Myocyte (in vitro differentiated cells): ENCODE measurements around the gene ARV1. TPM values are rescaled to one million over a fixed set of nuclear protein-coding genes. Genes with fewer than 3 reads are reported as not detected.
A peak's percentile ranks its signal among the peaks of the same experiment; 100 is the strongest.
"Not testable (repeated sequence)": the region's sequence is repeated elsewhere in the genome, so short reads cannot be mapped to it uniquely, and the experiment has no call there.

Source experiments
- DNase-seq: peaks from one replicate; pipeline ENCODE4 v3.0.0-alpha.2; 2012; ENCODE audit warnings: low read depth
- total RNA-seq: library from RNA; depleted of rRNA; stranded (reverse); fragments of >200 nt; gene quantifications from 2 replicates; pipeline ENCODE4 v1.2.3, GENCODE V29; 2014

ARV1 gene
- total RNA-seq, 1 donor from 2014 or later, result 28.2 TPM

DNA sequence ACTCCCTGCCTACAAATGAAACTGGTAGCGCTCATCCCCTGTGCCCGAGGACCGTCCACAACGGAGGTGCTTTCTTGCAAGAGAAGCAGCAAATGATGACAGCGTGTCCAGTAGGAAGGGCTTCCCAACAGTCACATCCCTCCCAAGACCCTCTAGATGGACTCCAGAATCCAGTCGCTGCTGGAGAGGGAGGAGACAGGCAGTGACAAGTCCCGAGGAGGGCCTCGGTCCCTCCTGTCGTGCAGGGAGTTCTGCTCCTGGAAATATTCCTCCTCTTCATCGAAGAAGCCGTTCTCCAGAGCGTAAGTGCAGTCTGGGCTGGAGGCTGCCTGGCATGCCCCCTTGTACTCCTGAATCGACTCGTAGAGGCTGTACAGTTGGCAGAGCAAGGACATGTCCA, 40.8 kb downstream of the ARV1 start:
- no peak for DNase-seq

DNA sequence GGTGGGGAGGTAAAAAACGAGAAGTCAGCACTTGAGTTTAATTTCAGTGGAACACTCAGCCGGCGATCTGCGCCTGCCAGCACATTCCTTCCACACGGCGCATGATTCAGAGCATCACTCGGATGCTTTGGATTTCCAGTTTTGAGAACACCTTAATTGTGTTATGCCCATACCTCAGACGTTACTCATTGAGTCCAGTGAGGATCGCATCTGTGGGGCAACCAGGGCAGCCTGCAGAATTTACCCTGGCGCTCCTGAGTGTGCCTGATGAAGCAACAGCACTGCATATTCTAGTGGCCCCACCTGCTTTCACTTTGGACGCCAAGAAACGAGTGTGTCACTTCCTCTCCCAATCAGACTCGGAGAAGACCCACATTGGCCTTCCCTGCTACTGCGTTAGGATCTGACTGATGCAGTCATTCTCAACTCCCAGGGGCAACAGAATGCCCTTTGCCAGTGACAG, 41.3 kb downstream of the ARV1 start:
- peak; percentile 8 for DNase-seq

DNA sequence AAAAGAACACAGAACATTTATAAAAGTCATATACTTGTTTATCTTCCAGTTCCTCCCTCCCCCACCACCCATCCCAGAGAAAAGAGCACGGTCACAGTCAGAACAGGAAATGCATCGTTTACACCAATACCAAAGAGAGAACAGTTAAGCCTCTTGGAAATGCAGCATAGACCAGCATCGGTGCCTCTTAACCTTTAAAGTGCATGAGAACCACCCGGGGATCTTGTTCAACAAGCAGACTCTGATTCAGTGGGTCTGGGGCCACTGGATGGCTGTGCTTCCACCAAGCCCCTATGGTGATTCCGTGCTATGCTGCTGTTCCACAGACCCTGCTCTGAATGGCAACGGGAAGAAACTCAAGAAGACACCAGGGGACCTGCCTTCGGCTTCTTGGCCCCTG, 41.9 kb downstream of the ARV1 start:
- DNase-seq, result no peak

DNA sequence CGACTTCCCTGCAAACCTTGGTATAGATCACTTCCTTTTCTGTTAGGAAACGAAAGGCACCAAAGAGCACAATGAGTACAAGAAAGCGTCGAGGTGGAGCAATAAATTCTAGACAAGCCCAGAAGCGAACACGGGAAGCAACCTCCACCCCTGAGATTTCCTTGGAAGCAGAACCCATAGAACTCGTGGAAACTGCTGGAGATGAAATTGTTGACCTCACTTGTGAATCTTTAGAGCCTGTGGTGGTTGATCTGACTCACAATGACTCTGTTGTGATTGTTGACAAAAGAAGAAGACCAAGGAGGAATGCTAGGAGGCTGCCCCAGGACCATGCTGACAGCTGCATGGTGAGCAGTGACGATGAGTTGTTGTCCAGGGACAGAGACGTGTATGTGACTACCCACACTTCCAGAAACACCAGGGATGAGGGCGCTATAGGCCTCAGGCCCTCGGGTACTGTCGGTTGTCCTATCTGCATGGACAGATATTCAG, 42.7 kb downstream of the ARV1 start:
- DNase-seq, result peak; percentile 39

DNA sequence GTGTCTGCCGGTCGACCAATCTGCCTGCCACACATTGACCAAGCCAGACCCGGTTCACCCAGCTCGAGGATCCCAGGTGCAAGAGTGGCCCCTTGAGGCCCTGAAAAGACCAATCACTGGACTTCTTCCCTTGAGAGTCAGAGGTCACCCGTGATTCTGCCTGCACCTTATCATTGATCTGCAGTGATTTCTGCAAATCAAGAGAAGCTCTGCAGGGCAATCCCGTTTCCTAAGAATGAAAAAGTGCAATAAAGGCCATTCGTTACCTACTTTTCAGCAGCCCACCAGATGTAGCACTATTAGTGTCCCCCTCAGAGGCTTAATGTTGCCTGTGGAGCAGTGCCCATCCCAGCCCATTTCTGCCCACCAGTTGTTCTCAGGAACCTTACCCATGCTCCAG, 43.6 kb downstream of the ARV1 start:
- not testable (repeated sequence) for DNase-seq

DNA sequence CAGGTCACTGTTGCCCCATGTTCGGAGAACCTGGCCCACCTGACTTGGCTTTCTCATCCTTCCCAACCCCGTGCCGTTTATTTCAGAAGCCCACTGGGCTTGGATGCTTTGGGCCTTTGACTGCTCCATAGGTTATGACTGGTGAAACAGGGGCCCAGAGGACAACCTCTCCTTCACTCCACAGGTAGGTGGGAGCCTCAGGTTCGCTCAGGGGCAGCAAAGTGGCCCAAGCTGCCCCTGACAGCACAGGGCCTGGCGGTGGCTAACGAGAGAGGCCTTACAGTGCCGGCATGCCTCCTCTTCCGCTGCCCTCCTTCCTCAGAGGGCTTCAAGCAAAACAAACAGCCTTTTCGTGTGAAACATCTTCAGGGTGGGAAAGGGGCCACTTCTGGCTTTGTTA, 44.3 kb downstream of the ARV1 start:
- DNase-seq, result no peak

DNA sequence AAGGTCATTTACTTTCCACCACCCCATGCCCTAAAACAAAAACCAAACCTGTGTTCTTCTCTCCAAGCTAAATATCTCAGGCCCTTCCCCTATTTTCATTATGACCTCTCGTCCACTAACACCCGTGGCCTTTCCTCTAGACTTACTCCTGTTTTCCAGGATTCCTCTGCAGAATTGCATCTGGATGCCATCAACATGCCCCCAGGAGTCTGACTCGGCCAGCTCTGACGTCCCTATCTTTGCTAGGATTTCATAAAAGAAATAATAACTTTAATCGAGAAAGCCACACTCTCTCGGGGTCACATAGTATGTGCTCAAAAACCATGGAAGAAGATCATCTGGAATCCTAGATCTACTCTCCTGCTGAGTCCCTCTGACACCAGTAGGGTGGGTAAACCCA, 47.7 kb downstream of the ARV1 start:
- no peak for DNase-seq

DNA sequence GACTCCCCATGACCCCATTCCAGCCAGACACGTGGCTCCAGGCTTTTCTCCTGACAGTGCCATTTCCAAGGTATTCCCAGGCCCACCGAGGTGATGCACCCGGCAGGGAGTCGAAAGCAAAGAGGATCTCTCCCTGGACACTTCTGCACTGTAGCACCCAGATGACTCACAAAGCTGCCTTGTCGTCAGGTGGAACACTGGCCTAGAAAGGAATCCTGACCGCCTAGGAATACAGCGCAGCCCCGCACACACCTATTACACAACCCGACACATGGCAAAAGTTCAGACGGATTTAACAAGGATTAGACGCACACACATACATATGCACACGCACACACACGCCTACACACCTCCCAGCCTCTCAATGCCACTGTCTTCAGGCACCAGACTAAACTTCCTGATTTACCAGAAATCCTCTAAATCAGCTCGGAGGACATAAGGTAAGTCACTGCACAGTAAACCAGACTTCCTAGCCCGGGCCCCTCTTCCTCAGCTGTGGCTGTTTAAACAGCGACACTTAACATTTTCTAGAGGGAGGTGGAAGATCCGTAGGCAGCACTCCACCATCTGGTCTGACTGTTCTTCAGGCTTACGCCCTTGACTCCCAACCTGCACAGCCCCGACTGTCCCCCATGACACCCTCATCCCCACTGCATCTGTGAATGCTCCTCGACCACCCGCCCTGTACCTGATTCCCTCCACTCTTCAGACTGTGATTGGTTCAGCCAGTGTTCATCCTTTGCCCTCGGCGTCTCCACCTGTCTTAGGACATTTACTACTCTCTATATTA, 48.4 kb downstream of the ARV1 start:
- DNase-seq, result no peak

DNA sequence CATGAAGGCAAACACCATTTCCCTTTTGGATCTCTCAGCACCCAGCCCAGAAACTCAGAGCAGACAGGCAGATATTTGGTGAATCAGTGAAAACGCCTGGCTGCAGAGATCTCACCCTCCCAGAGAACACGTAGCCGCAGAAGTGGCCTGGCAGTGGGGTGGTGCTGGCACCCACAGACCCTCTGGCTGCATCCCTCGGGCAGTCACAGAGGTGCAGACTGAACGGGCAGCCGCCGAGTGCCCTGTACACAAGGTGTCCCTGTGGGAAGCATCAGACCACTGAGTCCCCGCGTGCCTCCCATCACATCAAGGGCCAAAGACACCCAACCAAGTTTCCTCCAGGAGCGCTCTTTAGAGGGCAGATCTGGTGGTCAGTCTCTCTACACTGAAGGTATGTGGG, 49.1 kb downstream of the ARV1 start:
- no peak for DNase-seq

DNA sequence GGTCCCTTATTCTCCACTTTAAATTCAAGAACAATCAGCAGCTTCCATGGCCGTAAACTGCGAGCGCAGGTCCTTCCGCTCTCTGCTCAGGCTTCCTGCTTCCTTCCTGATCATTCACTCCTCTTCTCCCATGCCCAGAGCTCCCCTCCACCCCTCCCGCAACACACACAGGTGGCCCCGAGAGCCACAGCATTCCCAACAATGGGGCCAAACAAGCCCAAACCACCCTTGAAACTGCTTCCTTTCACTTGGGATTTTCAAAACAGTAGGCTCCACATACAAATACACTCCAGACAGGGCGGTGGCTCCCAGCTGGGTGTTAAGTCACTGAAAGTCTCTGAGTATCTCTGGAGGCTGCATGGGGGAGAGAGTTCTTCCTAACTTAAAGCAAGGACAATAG, 49.8 kb downstream of the ARV1 start:
- DNase-seq, result no peak

DNA sequence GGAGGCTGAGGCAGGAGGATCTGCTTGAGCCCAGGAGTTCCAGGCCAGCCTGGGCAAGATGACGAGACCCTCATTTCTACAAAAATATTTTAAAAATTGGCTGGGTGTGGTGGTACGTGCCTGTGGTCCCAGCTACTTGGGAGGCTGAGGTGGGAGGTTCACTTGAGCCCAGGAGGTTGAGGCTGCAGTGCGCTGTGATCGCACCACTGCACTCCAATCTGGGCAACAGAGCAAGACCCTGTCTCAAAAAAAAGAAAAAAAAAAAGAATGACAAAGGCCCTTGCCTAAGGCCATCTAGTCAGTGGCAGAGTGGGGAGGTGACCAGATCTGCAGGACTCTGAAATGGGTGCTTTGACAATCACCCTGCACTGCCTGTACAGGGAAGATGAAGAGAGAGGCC, 50.4 kb downstream of the ARV1 start:
- not testable (repeated sequence) for DNase-seq

DNA sequence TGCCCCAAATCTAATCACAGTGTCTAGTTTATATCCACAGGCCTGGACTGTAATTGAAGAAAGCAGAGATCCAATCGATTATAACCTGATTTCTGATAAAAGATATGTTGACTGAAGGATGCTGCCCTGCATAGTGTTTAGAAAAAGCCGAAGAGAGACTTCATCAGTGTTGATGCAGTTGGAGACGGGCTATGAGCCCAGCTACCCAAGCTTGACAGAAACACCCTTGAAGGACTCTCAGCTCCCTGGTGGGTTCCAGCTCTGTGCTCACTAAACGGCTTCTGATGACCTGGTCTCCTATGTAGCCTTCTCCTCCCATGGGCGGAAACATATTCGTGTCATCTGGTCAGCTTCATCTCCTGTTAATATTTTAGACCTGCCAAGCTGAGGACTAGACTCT, 50.9 kb downstream of the ARV1 start:
- no peak for DNase-seq

DNA sequence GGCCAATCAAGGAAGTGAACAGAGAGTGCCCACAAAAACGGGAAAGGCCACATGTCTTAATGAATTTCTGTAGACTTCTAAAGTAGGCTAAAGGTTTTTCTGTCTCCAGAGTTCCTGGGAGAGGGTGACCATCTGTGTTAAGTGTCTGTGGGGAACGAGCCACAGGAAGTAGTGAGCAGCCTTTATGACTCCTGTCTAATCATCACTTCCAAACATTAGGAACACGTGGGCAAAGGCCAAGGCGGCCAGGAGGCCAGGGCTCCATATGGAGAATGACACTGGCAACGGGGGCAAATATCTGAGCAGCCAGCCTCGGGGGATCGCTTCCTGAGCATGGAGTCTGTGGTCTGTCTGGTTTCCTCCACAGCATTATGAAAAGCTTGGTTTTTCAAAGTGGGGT, 54.1 kb downstream of the ARV1 start:
- DNase-seq, result no peak

DNA sequence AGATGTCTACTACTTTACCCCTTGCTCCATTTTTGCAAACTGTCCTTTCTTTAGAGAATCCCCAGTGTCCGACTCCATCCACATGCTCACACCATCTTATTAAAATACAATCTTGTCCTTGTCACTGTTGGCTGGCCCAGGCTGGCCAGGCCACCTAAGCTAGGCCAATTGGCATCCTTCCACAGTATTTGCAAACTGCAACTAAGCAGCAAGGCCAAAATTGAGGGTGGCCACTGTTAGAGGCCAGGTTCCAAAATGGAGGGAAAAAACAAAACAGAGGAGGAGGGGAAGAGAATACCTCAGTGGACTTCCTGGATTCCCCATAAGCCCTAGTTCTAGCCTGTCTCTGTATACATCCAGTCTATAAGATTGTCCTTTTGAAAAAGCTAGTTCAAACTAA, 56.9 kb downstream of the ARV1 start:
- no peak for DNase-seq

DNA sequence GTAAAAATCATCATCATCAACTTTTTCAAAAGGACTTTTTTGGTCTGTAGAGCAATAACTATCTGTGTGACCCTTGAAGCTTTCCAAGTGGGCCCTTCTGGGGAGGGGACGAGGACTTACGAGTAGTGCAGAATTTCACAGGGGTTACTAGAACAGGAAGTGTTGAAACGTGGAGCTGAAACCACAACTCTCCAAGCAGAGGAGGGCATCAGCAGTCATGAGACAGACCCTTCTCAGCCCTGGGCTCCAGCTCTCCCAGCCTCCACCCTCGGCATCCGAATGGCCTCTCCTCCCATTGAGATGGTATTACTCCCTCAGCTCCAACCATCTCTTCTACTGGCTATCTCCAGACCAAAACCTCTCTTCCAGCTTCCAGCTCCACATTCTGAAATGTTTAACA, 57.5 kb downstream of the ARV1 start:
- DNase-seq, result no peak

DNA sequence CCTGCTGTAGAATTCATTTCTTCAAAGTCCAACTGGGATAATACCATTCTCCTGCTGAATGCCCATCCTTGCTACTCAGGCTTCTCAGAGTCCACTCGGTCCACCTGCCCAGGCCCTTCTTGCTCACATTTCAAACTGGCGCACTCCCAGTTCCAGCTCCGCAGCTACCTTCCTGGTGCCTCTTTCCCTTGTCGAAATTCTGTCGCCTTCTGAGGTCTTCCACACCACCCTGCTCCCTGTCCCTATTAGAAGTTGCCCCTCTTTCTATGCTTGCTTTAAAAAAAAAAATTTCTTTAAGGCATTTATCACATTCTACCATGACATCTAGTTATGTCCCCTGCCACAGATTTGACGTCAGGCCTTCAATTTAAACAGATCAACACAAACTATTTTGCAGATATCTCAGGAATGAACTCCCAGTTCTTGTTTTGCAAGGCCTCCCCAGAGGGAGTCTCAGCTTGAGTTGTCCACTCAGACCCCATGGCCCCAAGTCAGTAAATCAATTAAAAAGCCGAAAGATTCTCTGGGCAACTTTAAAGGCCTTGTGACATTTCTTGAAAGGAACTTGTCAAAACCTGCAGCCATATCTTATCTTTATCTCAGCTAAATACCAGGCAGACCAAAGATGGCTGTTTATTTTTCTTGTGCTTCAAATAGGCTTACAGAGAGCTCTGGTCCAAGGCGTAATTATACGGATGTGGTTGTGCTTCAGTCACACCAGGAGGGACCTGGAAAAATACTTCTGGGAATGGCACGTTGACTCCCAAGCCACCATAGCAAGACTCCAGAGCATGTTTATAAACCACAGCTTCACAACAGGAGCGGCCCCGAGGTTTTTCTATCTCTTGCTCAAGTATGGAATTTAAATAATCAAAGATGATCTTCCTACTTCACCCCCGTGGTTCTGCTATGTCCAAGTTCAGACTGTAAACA, 59.0 kb downstream of the ARV1 start:
- DNase-seq, result no peak

DNA sequence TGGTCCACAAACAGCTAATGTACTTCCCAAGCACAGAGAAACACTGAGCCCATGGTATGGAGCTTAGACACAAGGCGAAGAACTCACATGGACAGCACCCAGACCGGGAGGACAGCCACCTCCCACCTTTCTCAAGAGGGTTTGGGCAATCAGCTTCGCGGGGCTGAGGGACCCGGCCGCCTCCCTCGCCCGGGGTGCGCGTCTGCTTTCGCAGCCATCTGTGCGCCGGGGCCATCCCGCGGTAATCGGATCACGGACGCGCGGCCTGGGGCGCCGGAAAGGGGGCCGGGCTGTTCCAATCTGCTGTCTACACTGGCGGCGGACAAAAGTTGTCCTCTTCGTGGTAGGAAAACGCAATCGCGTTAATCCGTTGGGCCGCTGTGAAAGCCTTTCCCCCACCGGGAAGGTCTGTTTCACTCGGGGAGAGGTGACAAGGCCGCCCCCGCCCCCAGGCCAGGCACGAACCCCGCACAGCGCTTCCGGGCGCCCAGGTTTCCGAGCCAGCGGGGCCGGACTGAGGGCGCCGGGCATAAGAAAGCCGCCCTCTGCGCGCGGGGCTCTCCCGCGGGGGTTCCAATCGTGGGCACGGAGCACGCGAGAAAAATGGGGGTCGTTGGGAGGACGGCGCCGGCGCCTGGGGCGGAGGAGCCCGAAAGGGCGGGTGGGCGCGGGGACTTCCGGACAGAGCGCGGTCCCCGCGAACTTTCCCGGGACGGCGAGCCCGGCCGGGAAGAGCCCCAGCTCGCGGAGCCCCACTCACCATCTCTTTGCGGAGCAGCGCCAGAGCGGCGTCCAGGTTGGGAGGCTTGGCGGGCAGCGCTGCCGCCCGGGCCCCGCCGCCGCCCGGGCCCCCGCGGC, 60.5 kb downstream of the ARV1 start:
- peak; percentile 11 for DNase-seq

DNA sequence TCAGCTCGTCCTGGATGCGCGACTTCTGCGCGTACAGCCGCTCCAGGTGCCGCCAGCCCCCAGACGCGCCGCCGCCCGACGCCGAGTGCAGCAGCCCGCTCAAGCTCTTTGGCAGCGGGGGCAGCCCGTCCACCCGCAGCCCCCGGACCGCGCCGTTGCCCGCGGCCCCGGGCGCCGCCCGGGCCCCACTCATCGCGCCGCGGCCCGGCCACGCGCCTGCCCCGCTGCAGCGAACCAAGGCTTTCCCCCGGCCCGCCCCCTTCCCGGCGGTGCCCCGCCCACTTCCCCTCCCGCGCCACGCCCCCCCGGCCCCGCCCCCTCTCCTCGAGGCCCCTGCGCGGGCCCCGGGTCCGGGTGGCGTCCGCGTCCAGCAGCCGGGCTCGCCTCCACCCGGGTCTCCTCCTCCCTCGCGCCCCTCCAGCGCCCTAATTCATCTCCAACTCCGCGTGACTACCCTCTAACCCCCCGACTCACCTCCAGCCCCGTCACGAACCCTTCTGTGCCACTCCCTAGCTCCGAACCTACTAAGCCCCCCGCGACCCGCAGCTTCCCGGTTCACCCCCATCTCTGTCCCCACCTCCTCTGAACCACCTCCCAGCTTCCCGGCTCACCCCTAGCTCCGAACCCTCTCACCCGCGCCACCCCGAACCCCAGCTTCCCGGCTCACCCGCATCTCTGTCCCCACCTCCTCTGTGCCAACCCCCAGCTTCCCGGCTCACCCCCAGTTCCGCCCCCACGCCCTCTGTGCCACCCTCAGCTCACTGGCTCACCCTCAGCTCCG, 61.3 kb downstream of the ARV1 start, which contains the start of gene FAM89A:
TSS of gene FAM89A (minus strand) at position 236 of the 781 bp plus-strand sequence. CDS start at position 193, 43 bp downstream.
- DNase-seq, result peak; percentile 14

DNA sequence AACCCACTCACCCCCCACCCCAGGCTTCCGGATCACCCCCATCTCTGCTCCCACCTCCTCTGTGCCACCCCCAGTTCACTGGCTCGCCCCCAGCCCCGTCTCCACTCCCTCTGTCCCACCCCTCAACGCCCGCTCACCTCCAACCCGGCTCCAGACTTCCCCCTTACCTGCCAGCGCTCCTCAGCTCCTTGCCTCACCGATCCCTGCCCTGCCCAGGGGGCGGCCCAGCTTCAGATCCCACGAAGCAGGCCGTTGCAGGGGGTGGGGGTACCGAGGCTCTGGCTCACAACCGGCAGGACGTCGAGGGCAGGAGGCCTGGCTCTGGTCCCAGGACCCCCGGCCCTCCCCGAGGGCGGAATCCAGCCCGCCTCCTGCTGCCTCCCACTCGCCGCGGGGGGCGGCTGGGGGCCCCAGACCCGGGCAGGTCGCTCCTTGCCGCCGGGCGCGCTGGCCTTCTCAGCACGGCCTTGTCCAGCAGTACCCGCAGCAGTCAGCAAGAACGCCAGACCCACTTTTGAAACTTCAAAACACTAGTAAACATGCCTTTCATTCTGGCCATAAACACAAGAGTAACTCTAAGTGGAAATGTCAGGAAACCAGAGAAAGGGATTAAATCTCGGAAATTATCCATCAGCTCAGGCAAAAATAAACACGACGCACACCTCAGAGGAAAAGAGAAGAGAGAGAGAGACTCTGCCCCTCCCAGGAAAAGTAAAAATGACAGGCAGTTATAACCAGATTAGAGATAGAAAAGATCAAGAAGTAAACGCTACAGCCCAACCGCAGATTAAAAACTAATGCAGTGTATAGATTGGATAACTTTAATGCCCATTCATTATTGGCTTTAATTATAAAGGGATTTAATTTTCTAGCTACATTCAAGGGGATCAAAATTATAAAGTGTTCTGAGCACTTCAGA, 62.2 kb downstream of the ARV1 start:
- DNase-seq, result no peak
